GM23248 (cell line): ENCODE data around the gene IL22. TPM values are rescaled to one million over a fixed set of nuclear protein-coding genes. Genes with fewer than 3 reads are reported as not detected.

Experiments
- DNase-seq: peaks from one replicate; pipeline ENCODE4 v3.0.0-alpha.2; 2015
- H2AFZ ChIP-seq: fragments of 200-600 bp; sonication (generic); 2 replicates; pipeline ENCODE4 v1.6.1; 2016; ENCODE audit warnings: antibody characterized with exemption
- H3F3A ChIP-seq: fragments of 200-600 bp; sonication (generic); 2 replicates; pipeline ENCODE4 v1.6.1; 2016; ENCODE audit warnings: mild to moderate bottlenecking, antibody characterized with exemption, mixed run types; ENCODE audit not compliant: insufficient read depth
- H3K27ac ChIP-seq: fragments of 200-600 bp; sonication (generic); 2 replicates; pipeline ENCODE4 v1.5.1; 2016; ENCODE audit warnings: mild to moderate bottlenecking
- H3K27me3 ChIP-seq: fragments of 200-600 bp; sonication (generic); replicated peaks from 2 replicates; pipeline ENCODE4 v1.6.1; 2016; ENCODE audit warnings: mild to moderate bottlenecking; ENCODE audit not compliant: insufficient read depth
- H3K36me3 ChIP-seq: fragments of 200-600 bp; sonication (generic); 2 replicates; pipeline ENCODE4 v1.6.1; 2016; ENCODE audit warnings: low read depth, mild to moderate bottlenecking
- H3K4me1 ChIP-seq: fragments of 200-600 bp; sonication (generic); 2 replicates; pipeline ENCODE4 v1.6.1; 2016; ENCODE audit warnings: mild to moderate bottlenecking; ENCODE audit not compliant: insufficient read depth
- H3K4me2 ChIP-seq: fragments of 200-600 bp; sonication (generic); one replicate; pipeline ENCODE4 v1.6.1; 2016; ENCODE audit warnings: mild to moderate bottlenecking; ENCODE audit not compliant: unreplicated experiment
- H3K4me3 ChIP-seq: fragments of 200-600 bp; sonication (generic); 2 replicates; pipeline ENCODE4 v1.5.1; 2016; ENCODE audit warnings: mild to moderate bottlenecking
- H3K79me2 ChIP-seq: fragments of 200-600 bp; sonication (generic); 2 replicates; pipeline ENCODE4 v1.6.1; 2016; ENCODE audit warnings: mild to moderate bottlenecking; ENCODE audit not compliant: insufficient read depth
- H3K9ac ChIP-seq: fragments of 200-600 bp; sonication (generic); 2 replicates; pipeline ENCODE4 v1.6.1; 2016; ENCODE audit warnings: mild to moderate bottlenecking
- H3K9me2 ChIP-seq: fragments of 200-600 bp; sonication (generic); 2 replicates; pipeline ENCODE4 v1.6.1; 2016; ENCODE audit warnings: mixed run types, mild to moderate bottlenecking, moderate library complexity; ENCODE audit not compliant: insufficient read depth
- H3K9me3 ChIP-seq: fragments of 200-600 bp; sonication (generic); one replicate; pipeline ENCODE4 v1.6.1; 2017; ENCODE audit warnings: low read depth
- H4K20me1 ChIP-seq: fragments of 200-600 bp; sonication (generic); 2 replicates; pipeline ENCODE4 v1.6.0; 2016; ENCODE audit not compliant: insufficient read depth
- EZH2 ChIP-seq: fragments of 200-600 bp; sonication (generic); IDR thresholded peaks from 2 replicates; pipeline ENCODE4 v1.6.1; 2018; ENCODE audit warnings: antibody characterized with exemption, mild to moderate bottlenecking; ENCODE audit not compliant: insufficient read depth, poor library complexity, severe bottlenecking
- EZH2phosphoT487 ChIP-seq: fragments of 200-600 bp; sonication (generic); IDR thresholded peaks from 2 replicates; pipeline ENCODE4 v1.6.1; 2018; ENCODE audit warnings: antibody characterized with exemption, moderate library complexity, mild to moderate bottlenecking, low read depth; ENCODE audit not compliant: insufficient read depth
- WGBS, 2 experiments: methylation state at CpG; one replicate each; pipeline ENCODE4 v1.1.6; 2015 to 2017; ENCODE audit warnings: low lambda C conversion rate in 2 of 2, low coverage in 1 of 2; ENCODE audit errors: missing lambda C conversion rate in 2 of 2; 5-methylcytosine and 5-hydroxymethylcytosine counted together
- in situ Hi-C: fragments of 300-500 bp; cut with MboI; formaldehyde crosslinking; loops from 2 replicates; pipeline ENCODE4 v1.15.0; 2020
- polyA plus RNA-seq: library from polyadenylated mRNA; unstranded; fragments of >200 nt; fragmentation: Nextera tagmentation; extraction: Ambion mirVana; gene quantifications from 2 replicates; pipeline ENCODE4 v1.2.1, GENCODE V29; 2016
- total RNA-seq: library from RNA; depleted of rRNA; stranded (reverse); fragments of >200 nt; shearing (Covaris generic); gene quantifications from 2 replicates; pipeline ENCODE4 v1.2.3, GENCODE V29; 2014; rRNA removed

Gene IL22
- total and polyA plus RNA-seq, 2 experiments from 2014 or later, result not detected

DNA sequence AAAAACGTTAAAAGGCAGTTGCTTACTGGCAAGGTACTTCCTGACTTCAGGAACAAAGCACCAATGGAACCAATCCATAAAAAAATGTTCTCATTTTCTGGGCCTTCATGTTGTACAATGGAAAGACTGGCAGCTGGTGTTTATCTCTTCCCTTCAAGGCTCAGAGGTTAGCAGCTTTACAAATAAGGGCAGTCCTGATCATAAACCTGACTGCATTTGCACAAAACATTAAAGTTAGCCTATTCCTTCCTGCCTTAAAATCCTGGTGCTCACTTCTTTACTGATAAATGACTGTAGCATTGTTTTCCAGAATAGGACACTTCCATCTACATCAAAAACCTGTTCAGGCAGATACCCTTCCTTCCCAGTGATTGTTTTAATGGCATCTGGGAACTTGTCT, 47.0 kb downstream of the IL22 start:
- no peaks in the 10 kb centered on the region for H3K79me2 ChIP-seq
- H3K27ac ChIP-seq, result no peak overlapping the region
- in situ Hi-C loops, result no loop called here
- whole genome bisulfite sequencing, 2 experiments, result 0% methylated on average over 1 of the region's 1 CpG
- no peak overlapping the region for H3K4me3 ChIP-seq
- no peaks in the 10 kb centered on the region for H3K9me3 ChIP-seq
- H3K4me1 ChIP-seq, result no peaks in the 10 kb centered on the region
- H3K36me3 ChIP-seq, result no peaks in the 10 kb centered on the region
- H3K27me3 ChIP-seq, result peaks cover 45% of the 10 kb centered on the region
- H2AFZ ChIP-seq, result no peak overlapping the region
- TF ChIP-seq EZH2 (no peak), EZH2phosphoT487 (no peak)
- no peaks in the 10 kb centered on the region for H3K9me2 ChIP-seq
- no peak overlapping the region for H3K9ac ChIP-seq
- no peak overlapping the region for H3K4me2 ChIP-seq
- DNase-seq, result no peak
- no peaks in the 10 kb centered on the region for H4K20me1 ChIP-seq
- no peaks in the 10 kb centered on the region for H3F3A ChIP-seq

DNA sequence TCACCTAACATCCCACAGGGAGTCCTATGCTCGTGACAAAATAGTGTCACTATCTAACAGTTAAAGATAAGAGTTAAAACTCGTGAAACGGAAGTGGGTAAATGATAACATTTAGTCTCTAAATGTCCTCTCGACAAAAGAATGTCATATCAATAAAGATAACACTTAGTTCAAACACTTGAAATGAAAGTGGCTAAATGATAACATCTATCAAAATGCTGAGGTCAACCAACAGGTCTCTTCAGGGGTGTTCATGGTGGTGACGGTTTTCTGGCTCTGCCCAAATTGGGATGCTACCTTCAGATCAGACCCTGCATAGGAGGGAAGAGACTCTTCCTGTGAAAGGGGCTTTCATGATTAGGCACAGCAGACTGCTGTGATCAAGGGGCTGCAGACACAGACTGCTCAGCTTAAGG, 49.9 kb downstream of the IL22 start:
- no peak for DNase-seq
- H3F3A ChIP-seq, result no peaks in the 10 kb centered on the region
- H3K4me1 ChIP-seq, result no peaks in the 10 kb centered on the region
- in situ Hi-C loops, result no loop called here
- no peaks in the 10 kb centered on the region for H4K20me1 ChIP-seq
- H3K27ac ChIP-seq, result no peak overlapping the region
- WGBS, 2 experiments, result 49 to 56% methylated on average over 5 of the region's 5 CpGs
- H3K27me3 ChIP-seq, result peaks cover 59% of the 10 kb centered on the region
- H3K79me2 ChIP-seq, result no peaks in the 10 kb centered on the region
- H3K9me2 ChIP-seq, result no peaks in the 10 kb centered on the region
- H2AFZ ChIP-seq, result no peak overlapping the region
- no peaks in the 10 kb centered on the region for H3K9me3 ChIP-seq
- H3K4me3 ChIP-seq, result no peak overlapping the region
- no peak overlapping the region for H3K4me2 ChIP-seq
- H3K36me3 ChIP-seq, result no peaks in the 10 kb centered on the region
- TF ChIP-seq EZH2phosphoT487 (no peak), EZH2 (no peak)
- no peak overlapping the region for H3K9ac ChIP-seq

DNA sequence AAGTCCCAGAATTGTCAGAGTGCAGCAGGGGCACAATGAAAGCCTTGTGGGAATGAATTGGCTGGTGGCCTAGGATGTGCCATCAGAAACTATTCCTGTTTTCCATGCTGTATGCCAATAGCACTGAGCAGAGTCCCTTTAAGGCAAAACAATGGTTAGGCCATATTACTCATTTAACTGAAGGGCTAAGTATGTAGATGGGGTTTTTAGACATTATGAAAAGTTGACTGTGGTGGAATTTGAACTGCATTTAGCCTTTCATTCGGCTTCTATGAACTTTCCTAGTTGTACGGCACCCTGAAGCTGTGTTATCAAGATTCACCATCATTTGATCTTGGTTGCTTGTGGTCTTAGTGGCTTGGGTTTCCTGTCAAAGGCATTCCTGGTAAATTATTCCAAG, 52.5 kb downstream of the IL22 start:
- no peak for DNase-seq
- H3K9ac ChIP-seq, result no peak overlapping the region
- H3K9me3 ChIP-seq, result no peaks in the 10 kb centered on the region
- no peaks in the 10 kb centered on the region for H3K79me2 ChIP-seq
- H3K27me3 ChIP-seq, result peaks cover 62% of the 10 kb centered on the region
- H3K4me3 ChIP-seq, result no peak overlapping the region
- in situ Hi-C loops, result no loop called here
- 38 to 44% methylated on average over 2 of the region's 2 CpGs for WGBS, 2 experiments
- no peaks in the 10 kb centered on the region for H3K4me1 ChIP-seq
- TF ChIP-seq EZH2phosphoT487 (no peak), EZH2 (no peak)
- H3F3A ChIP-seq, result no peaks in the 10 kb centered on the region
- no peak overlapping the region for H2AFZ ChIP-seq
- no peaks in the 10 kb centered on the region for H3K9me2 ChIP-seq
- no peaks in the 10 kb centered on the region for H4K20me1 ChIP-seq
- H3K4me2 ChIP-seq, result no peak overlapping the region
- H3K27ac ChIP-seq, result no peak overlapping the region
- H3K36me3 ChIP-seq, result no peaks in the 10 kb centered on the region

DNA sequence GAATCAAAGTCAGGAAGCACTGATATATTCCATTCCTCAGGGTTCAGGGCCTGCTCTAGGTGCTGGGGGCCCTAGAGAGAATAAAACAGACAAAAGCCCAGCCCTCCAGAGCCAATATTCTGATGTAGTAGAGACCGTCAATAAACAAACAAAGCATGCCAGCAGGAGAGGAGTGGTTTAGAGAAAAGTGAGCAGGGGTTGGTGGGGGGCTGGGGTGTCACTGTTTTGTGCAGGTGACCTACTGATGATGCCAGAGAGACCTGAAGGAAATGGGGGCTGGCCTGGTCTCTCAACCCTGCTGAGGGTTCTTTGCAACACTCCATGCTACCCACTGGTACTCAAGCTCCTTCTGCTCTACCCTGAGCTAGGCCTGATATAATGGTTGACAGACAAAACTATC, 54.3 kb downstream of the IL22 start:
- no peak for DNase-seq
- H3K4me3 ChIP-seq, result no peak overlapping the region
- H3K9me2 ChIP-seq, result peaks cover 7% of the 10 kb centered on the region; the same call in 1 of the 2 replicates
- no peaks in the 10 kb centered on the region for H3F3A ChIP-seq
- H3K4me2 ChIP-seq, result no peak overlapping the region
- no peaks in the 10 kb centered on the region for H4K20me1 ChIP-seq
- H3K27ac ChIP-seq, result no peak overlapping the region
- in situ Hi-C loops, result no loop called here
- no peaks in the 10 kb centered on the region for H3K4me1 ChIP-seq
- H2AFZ ChIP-seq, result no peak overlapping the region
- no peaks in the 10 kb centered on the region for H3K79me2 ChIP-seq
- WGBS, 2 experiments, result 60 to 74% methylated on average over 1 of the region's 1 CpG
- peaks cover 63% of the 10 kb centered on the region for H3K27me3 ChIP-seq
- TF ChIP-seq EZH2, result no peak
- no peak for TF ChIP-seq EZH2phosphoT487
- no peaks in the 10 kb centered on the region for H3K9me3 ChIP-seq
- H3K9ac ChIP-seq, result no peak overlapping the region
- H3K36me3 ChIP-seq, result no peaks in the 10 kb centered on the region

DNA sequence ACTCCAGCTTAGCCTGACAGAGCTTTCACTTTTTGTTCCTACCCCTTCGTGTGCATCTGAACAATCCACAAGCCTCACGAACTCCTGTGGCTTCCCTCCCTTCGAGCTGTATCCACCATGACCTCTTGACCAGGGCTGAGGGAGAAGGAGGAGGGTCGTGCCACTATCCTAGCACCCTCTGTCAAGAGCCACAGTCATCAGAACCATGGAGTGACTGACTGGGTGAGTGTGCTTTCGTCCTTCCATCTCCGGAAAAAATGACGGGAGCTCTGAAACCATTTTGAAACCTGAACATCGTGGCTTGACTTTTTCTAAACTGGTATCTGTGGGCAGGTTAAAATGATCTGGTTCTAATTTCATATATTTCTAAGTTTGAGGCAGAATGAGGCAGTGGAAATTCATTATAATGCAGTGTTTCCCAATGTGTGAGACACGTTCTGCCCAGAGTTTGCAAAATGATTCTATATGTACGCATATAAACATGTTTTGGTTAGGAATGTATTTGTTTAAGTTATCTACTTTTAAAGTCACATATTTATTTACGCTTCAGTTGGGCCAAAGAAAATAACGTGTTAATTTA, 54.8 kb downstream of the IL22 start:
- 48 to 52% methylated on average over 12 of the region's 12 CpGs for WGBS, 2 experiments
- H2AFZ ChIP-seq, result no peak overlapping the region
- no peak for DNase-seq

More for the DNA sequence above, 54.8 kb downstream of the IL22 start:
- Histone ChIP-seq H3K27ac (no peak overlapping the region), H3K4me1 (no peaks in the 10 kb centered on the region), H3K9me2 (peaks cover 7% of the 10 kb centered on the region; the same call in 1 of the 2 replicates), H4K20me1 (no peaks in the 10 kb centered on the region), H3K27me3 (peaks cover 65% of the 10 kb centered on the region), H3K36me3 (no peaks in the 10 kb centered on the region), H3F3A (no peaks in the 10 kb centered on the region), H3K79me2 (no peaks in the 10 kb centered on the region), H3K9me3 (no peaks in the 10 kb centered on the region), H3K4me3 (no peak overlapping the region), H3K4me2 (no peak overlapping the region), H3K9ac (no peak overlapping the region)
- in situ Hi-C loops, result no loop called here
- no peak for TF ChIP-seq EZH2phosphoT487
- no peak for TF ChIP-seq EZH2

Other genes with a start within 250 kb of the IL22 start
- gene IFNG, start 93.9 kb downstream of the IL22 start, total RNA-seq, result not detected in 2 replicates
- not detected in 2 replicates for gene IFNG, start 93.9 kb downstream of the IL22 start, polyA plus RNA-seq
- gene IL26, start 27.8 kb downstream of the IL22 start, total RNA-seq, result not detected in 2 replicates
- not detected in 2 replicates for gene IL26, start 27.8 kb downstream of the IL22 start, polyA plus RNA-seq
- 7.3 and 30.0 TPM in 2 replicates for gene MDM1, start 78.8 kb upstream of the IL22 start, total RNA-seq
- gene MDM1, start 78.8 kb upstream of the IL22 start, polyA plus RNA-seq, result 7.5 and 9.9 TPM in 2 replicates